ENCODE data around the gene SERPINA3. TPM values are rescaled to one million over a fixed set of nuclear protein-coding genes. Genes with fewer than 3 reads are reported as not detected.

Gene SERPINA3
- total RNA-seq, 4 donors from 2014 or later = 71.8 to 284 (median 255) TPM

DNA sequence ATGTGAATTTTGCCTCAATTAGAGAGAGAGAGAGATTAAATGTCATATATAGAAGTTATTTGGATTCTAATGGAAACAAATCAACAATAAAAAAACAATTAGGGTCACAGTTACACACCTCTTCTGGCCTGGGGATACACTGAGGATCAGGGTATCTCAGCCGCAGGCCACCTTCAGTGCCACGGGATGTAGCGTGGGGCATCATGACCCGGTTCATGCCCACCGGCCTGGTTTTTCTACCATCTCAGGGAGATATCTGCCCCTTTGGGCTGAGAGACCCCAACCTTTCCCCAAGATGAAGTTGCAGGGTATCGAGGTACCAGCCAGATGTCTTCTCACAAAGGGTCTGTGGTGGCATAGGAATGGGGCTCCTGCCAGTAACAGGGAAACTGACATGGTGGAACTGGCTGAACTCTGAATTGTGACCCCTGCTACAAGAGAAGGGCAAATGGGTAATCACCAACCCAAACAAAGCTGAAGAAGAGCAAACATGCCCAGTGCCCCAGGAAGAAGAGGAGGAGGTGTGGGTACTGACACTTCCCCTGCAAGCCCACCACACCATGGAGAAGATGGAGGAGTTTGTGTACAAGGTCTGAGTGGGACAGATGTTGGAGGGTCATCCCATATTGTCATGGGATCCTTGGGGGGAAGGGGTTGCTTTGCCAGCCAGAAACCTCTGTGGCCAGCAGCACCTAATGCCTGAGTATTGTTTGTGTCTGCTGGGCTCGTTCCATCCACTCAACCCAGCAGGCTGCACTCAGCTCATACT, 19.5 kb downstream of the SERPINA3 start:
- no peak overlapping the region for H3K4me3 ChIP-seq
- no peaks in the 10 kb centered on the region for H3K36me3 ChIP-seq
- H3K27me3 ChIP-seq = peaks cover 0 to 26% (median 0%) of the 10 kb centered on the region in 4 donors
- no peaks in the 10 kb centered on the region for H3K9me3 ChIP-seq
- no peak for TF ChIP-seq POLR2AphosphoS5 (IDR thresholded peaks at IDR 0.05)
- TF ChIP-seq, protein P1, sequence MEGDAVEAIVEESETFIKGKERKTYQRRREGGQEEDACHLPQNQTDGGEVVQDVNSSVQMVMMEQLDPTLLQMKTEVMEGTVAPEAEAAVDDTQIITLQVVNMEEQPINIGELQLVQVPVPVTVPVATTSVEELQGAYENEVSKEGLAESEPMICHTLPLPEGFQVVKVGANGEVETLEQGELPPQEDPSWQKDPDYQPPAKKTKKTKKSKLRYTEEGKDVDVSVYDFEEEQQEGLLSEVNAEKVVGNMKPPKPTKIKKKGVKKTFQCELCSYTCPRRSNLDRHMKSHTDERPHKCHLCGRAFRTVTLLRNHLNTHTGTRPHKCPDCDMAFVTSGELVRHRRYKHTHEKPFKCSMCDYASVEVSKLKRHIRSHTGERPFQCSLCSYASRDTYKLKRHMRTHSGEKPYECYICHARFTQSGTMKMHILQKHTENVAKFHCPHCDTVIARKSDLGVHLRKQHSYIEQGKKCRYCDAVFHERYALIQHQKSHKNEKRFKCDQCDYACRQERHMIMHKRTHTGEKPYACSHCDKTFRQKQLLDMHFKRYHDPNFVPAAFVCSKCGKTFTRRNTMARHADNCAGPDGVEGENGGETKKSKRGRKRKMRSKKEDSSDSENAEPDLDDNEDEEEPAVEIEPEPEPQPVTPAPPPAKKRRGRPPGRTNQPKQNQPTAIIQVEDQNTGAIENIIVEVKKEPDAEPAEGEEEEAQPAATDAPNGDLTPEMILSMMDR (IDR thresholded peaks at IDR 0.05) = no peak
- no peak for TF ChIP-seq EP300 (IDR thresholded peaks at IDR 0.05)
- no peak for TF ChIP-seq POLR2A (IDR thresholded peaks at IDR 0.05; ENCODE audit: low read depth)
- 93% methylated on average over 6 of the region's 7 CpGs for WGBS
- no peaks in the 10 kb centered on the region for H3K4me1 ChIP-seq
- H3K27ac ChIP-seq (replicated peaks in 1 of 4) = no peak overlapping the region
- intact Hi-C loops (cut with DNase I) = no loop called here
- DNase-seq (ENCODE audit: extremely low spot score) = no peak

DNA sequence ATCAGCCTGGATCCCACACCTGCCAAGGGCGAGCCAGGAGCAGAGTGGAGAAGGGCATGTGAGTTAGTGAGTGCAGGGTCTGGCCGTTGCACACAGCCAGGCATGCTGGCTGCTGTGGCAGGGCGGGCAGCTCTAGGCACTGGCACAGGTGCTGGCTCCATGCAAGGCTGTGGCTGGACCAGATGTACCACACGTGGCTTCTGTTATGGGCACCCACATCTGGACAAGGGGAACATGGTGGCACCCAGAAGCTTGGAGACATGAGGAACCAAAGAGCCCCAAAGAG, 20.1 kb downstream of the SERPINA3 start:
- 92% methylated on average over 4 of the region's 4 CpGs for WGBS
- Histone ChIP-seq H3K4me1 (no peaks in the 10 kb centered on the region), H3K27me3 (peaks cover 0 to 26% (median 0%) of the 10 kb centered on the region in 4 donors), H3K9me3 (no peaks in the 10 kb centered on the region), H3K36me3 (no peaks in the 10 kb centered on the region), H3K4me3 (no peak overlapping the region), H3K27ac (replicated peaks in 1 of 4) (no peak overlapping the region)
- intact Hi-C loops (cut with DNase I) = no loop called here
- no peak for DNase-seq (ENCODE audit: extremely low spot score)
- TF ChIP-seq EP300 (IDR thresholded peaks at IDR 0.05) (no peak), POLR2A (IDR thresholded peaks at IDR 0.05; ENCODE audit: low read depth) (no peak), POLR2AphosphoS5 (IDR thresholded peaks at IDR 0.05) (no peak)
- TF ChIP-seq, protein P1 (IDR thresholded peaks at IDR 0.05) = no peak

DNA sequence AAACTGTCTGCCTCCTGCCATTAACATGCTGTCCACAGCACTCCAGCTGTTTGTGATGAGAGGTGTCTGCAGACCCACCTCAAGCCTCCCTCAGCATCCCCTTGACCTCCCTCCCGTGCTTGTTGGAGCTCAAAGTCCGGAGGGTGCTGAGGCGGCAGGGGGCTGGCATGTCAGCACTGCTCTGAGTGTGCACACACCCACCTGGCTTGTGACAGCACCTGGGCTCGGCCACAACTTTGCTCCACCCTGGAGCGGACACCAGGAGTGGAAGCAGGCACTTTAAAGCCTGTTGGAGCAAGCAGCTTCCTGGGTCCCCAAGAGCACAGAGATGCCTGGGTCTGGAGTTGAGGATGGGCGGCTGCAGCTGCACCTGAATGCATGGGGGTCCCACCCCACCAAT, 20.9 kb downstream of the SERPINA3 start:
- Histone ChIP-seq H3K9me3 (no peaks in the 10 kb centered on the region), H3K36me3 (no peaks in the 10 kb centered on the region), H3K27me3 (peaks cover 0 to 26% (median 0%) of the 10 kb centered on the region in 4 donors), H3K4me3 (no peak overlapping the region), H3K27ac (replicated peaks in 1 of 4) (no peak overlapping the region), H3K4me1 (no peaks in the 10 kb centered on the region)
- intact Hi-C loops (cut with DNase I) = no loop called here
- WGBS = 78% methylated on average over 5 of the region's 6 CpGs
- DNase-seq (ENCODE audit: extremely low spot score) = no peak
- TF ChIP-seq, protein P1 (IDR thresholded peaks at IDR 0.05) = no peak
- no peak for TF ChIP-seq POLR2A (IDR thresholded peaks at IDR 0.05; ENCODE audit: low read depth)
- TF ChIP-seq EP300 (IDR thresholded peaks at IDR 0.05) = no peak
- TF ChIP-seq POLR2AphosphoS5 (IDR thresholded peaks at IDR 0.05) = no peak

DNA sequence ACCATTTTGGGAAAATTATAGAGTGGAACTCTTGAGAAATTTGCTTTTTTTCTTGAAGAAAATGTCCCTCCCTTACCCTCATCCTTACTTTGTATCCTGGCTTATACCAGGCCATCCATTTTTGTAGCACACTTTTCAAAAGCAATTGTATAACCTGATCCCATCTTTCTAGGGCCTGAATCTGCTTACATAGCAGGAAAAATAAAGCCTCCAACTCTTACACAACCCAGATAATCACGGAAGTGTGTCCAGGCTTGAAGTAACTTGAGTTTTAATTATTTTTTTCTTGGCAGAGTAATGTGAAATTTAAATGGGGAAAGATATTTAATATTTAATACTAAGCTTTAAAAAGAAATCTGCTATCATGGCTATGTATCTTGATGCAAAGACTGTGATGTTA, 23.0 kb downstream of the SERPINA3 start:
- Histone ChIP-seq H3K27ac (replicated peaks in 1 of 4) (no peak overlapping the region), H3K4me3 (no peak overlapping the region), H3K4me1 (no peaks in the 10 kb centered on the region), H3K27me3 (peaks cover 0 to 22% (median 0%) of the 10 kb centered on the region in 4 donors), H3K36me3 (no peaks in the 10 kb centered on the region), H3K9me3 (no peaks in the 10 kb centered on the region)
- no peak for DNase-seq (ENCODE audit: extremely low spot score)
- TF ChIP-seq, protein P1 (IDR thresholded peaks at IDR 0.05) = no peak
- no peak for TF ChIP-seq POLR2A (IDR thresholded peaks at IDR 0.05; ENCODE audit: low read depth)
- no peak for TF ChIP-seq POLR2AphosphoS5 (IDR thresholded peaks at IDR 0.05)
- no peak for TF ChIP-seq EP300 (IDR thresholded peaks at IDR 0.05)
- 74% methylated on average over 1 of the region's 1 CpG for WGBS
- intact Hi-C loops (cut with DNase I) = no loop called here
